Fibroblast of villous mesenchyme (primary cell): ENCODE results near the gene DLX6. TPM values are rescaled to one million over a fixed set of nuclear protein-coding genes. Genes with fewer than 3 reads are reported as not detected.
"Not testable (repeated sequence)": the region's sequence is repeated elsewhere in the genome, so short reads cannot be mapped to it uniquely, and the experiment has no call there.

Experiments used
- DNase-seq: peaks from one replicate; pipeline ENCODE4 v3.0.0-alpha.2; 2010; ENCODE audit warnings: low read depth
- H3K4me3 ChIP-seq: 2 replicates; pipeline ENCODE4 v1.5.1; 2011; ENCODE audit warnings: low read depth, mild to moderate bottlenecking, low read length
- CTCF ChIP-seq: IDR thresholded peaks from 2 replicates; pipeline ENCODE4 v1.5.1; 2012; ENCODE audit warnings: low read depth, mild to moderate bottlenecking, low read length; ENCODE audit not compliant: insufficient read depth
- small RNA-seq: library from RNA; depleted of rRNA; stranded (forward); fragments of <200 nt; gene quantifications from one replicate; pipeline ENCODE3, GENCODE V24; 2012
- total RNA-seq: library from RNA; depleted of rRNA; stranded (reverse); fragments of >200 nt; gene quantifications from 2 replicates; pipeline ENCODE4 v1.2.3, GENCODE V29; 2012

DLX6 gene
- total RNA-seq, 1 donor: not detected

GRCh38 chr7:97025983-97026714 is 20.8 kb downstream of the DLX6 start:
- no peak for TF ChIP-seq CTCF
- no peak for DNase-seq
- H3K4me3 ChIP-seq: no peak overlapping the region

DNA sequence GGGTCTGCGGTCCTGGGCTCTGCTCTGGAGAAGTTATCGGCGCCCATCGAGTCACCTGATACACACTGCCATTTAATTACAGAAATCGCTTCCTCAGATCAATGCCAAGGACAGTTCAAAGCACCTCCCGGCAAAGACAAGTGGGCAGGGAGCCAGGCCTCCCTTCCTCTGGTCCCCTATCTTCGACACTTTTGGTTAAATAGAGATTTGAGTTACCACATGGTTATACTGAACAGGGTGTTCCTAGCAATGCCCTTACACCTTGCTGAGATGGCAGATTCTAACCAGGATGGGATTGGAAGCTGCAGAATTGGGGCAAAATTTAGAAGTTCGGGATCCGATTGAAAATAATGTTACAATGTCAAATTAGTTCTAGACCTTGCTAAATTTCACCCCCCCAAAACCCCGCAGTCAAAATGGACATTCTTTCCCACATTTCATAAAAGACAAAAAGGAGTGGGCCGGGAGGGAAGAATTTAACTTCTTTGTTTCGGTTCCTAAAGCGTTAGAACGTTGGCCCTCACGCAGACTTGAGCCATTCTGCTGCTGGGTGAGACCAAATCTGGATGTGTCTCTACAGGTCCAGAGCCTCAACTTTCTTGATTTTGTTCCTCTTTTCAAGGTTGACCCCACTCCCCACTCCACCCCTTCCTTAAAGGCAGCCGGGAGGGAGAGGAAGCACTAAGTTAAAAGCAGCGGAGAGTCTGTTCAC is 21.5 kb downstream of the DLX6 start:
- TF ChIP-seq CTCF: no peak
- peak overlapping the region; percentile 31 for H3K4me3 ChIP-seq
- DNase-seq: no peak

- peak overlapping the region; percentile 31 for H3K4me3 ChIP-seq
- peak; percentile 84 for DNase-seq
- peak; percentile 94 for TF ChIP-seq CTCF
These were observed 22.3 kb downstream of the DLX6 start for GRCh38 chr7:97027427-97028234.

DNA sequence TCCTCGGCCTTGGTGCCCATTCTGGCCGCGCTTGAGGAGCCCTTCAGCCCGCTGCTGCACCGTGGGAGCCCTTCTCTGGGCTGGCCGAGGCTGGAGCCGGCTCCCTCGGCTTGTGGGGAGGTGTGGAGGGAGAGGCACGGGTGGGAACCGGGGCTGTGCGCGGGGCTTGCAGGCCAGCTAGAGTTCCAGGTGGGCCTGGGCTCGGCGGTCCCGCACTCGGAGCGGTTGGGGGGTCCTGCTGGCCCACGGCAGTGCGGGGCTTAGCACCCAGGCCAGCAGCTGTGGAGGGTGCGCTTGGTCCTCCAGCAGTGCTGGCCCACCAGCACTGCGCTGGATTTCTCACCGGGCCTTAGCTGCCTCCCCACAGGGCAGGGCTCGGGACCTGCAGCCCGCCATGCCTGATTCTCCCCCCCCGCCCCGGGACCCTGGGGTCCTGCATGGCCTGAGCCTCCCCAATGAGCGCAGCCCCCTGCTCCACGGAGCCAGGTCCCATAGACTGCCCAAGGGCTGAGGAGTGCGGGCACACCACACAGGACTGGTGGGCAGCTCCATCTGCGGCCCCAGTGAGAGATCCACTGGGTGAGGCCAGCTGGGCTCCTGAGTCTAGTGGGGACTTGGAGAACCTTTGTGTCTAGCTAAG is 29.0 kb downstream of the DLX6 start:
- not testable (repeated sequence) for DNase-seq, H3K4me3 ChIP-seq

GRCh38 chr7:97039374-97040065 is 34.2 kb downstream of the DLX6 start:
- no peak overlapping the region for H3K4me3 ChIP-seq
- DNase-seq: no peak
- no peak for TF ChIP-seq CTCF

GRCh38 chr7:97043281-97043680 is 37.9 kb downstream of the DLX6 start:
- DNase-seq: no peak
- H3K4me3 ChIP-seq: no peak overlapping the region
- no peak for TF ChIP-seq CTCF

Small RNA genes within 50 kb of the gene (small RNA-seq; reads per million reads assigned to genes)
- gene RF01778 (not detected), gene RF01887 (not detected), gene RF01888 (not detected)

Other genes starting within 250 kb of the DLX6 start
- not detected in 2 replicates for gene DLX5, start 19.3 kb downstream of the DLX6 start, total RNA-seq
- 10.4 and 11.3 TPM in 2 replicates for gene SDHAF3, start 112.1 kb downstream of the DLX6 start, total RNA-seq